Stimulated activated CD4-positive, alpha-beta T cell treated with anti-CD3 and anti-CD28 coated beads, Interleukin-1b, Interleukin-23, amount 100 ng/mL, for 24 hours (primary cell): Measurements from ENCODE around the gene LDLRAD3.

ENCODE experiments used
- DNase-seq, 4 experiments: peaks; one replicate each; pipeline ENCODE4 v3.0.0-alpha.2; 2020; ENCODE audit warnings: low read depth in 4 of 4, low spot score in 1 of 4

The LDLRAD3 gene

DNA sequence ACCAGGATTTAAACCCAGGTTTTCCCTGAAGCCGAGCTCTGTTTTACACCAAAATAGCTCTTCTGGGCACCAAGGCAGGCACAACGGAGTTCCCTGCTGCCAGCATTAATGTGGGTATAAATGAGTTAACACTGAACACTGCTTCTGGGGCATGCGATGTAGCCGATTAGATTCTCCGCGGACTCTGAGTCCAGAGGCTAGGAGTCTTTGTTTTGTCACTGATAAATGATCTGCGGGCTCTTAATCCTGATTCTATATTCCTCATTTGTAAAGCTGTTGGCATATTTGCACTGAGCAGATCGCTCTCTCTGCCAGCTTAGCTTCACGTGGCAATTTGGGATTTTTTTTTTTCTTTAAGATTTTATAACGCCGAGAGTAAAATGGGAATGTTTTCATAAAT is 16.8 kb upstream of the LDLRAD3 start:
- DNase-seq = no peak

DNA sequence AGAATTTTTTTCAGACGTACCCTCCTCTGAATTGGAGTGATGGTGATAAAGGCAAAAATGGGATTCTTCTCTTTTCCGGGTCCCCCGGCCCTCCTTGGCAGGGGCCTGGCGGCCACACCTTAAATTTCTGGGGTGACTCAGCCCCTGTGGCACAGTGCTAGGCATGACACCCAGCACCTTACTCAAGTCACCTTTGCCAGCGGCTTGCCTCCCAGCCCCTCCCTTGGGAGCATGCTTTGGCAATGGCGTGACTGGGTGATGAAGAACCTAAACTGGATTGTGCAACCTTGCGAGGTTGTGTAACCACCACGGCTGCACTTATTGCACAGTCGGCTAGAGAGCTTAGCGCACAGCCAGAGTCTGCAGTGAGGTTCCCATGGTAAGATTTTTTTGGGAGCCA is 16.2 kb upstream of the LDLRAD3 start:
- no peak for DNase-seq

DNA sequence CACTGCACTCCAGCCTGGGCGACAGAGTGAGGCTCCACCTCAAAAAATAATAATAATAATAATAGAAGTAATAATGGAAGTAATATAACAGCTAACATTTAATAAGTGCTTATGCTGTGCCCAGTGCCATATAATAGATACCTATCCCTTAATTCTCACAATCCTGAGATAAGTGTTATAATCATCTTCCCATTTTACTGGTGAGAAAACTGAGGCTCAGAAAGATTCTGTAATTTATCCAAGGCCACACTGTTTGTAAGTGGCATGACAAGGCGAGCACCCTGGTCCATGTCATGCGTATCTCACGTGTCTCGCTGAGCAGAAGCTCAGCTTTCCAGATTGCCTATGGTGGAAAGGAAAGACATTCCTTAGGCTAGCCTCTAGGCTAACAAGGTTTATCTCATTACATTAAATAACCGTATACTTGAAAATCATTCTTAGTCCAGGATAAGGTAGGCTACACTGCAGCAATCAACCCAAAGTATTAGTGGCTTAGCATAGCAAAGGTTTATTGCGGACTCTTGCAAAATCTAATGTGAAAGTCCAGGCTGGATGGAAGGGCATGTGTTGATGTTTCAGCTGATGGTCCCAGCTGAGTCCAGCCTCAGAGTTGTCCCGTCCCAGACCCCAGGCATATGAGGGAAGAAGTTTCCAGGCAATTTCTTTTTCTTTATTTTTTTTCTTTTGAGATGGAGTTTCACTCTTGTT is 15.0 kb upstream of the LDLRAD3 start:
- no peak for DNase-seq

DNA sequence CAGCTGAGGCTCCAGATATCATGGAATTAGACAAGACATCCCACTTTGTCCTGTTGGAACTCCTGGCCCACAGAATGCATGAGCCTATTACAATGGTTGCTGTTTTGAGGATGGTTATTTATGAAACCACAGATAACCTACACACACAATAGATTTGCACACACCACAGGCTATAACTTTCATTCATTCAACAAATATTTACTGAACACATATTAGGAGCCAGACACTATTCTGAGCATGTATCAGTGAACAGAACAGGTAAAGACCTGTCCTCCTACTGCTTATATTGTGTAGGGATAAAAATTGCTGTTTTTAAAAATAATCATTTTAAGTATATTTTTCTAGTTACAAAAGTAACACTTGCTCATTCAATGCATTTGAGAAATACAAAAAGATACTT is 13.4 kb upstream of the LDLRAD3 start:
- DNase-seq = no peak

DNA sequence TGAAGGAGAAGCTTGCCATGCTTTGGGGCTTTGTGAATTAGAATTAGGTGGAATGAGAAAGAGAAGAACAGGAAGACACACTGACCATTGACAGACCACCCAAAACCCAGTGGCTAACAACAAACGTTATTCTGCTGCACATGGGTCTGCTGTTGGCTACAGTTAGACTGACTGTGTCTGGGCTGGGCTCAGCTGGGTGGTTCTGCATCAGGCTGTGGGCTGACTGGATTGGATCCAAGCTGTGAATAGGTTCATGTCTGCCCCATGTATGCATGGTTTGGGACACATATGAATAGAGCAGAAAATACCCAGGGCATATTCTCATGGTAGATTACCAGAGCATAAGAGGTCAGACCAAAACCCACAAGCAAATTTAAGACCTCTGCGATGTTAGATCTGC is 11.7 kb upstream of the LDLRAD3 start:
- no peak for DNase-seq

DNA sequence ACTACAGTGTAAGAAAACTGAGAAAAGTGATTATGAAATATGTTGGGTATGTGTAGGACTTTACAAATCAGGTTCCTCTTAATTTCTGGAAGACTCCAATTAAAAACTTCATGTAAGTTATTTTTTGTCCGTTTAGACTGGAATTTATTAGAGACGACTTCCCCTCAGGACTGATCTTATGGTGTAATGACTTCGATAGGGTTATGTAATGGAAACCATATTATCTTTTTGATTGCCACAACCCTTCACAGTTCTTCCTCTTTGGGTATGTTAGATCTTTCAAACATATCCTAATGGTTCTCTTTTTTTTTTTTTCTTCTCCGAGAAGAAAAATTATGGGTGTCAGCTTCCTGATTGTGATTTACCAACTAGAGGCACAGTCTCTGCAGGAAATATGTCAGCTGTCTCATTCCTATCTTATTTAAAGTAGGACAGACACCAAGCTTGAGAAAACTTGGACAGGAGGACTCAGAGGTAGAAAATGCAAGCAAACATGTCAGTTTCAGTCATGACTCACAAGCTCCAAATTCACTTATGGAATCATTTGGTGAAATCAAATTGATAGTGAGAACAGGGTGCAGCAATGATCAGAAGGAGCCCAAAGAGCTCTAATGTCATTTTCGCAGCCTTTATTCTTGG is 11.1 kb upstream of the LDLRAD3 start:
- DNase-seq = no peak

DNA sequence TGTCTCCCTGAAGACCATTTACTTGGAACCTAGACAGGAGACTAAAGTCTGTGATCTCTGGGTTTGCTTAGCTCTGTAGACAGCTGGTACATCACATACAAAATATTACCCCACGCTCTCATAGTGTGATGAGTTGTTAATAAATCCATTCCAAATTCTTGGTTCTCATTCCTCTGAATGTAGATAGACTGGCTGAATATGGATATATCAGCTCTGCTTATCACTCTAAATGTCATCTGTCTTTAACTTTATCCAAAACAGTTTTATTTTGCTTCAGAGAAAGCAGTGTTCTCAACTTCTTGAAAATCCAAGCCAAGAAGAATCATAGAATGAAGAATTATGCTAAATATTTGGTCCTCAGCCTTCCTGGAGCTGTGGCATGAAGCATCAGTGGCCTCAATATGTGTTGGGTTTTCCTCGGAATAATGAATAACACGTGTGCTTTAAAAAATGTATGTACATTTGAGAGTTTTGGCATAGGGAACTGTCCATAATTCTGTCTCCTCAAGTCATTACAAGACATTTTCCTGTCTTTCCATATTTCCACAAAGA is 10.5 kb upstream of the LDLRAD3 start:
- DNase-seq = no peak

DNA sequence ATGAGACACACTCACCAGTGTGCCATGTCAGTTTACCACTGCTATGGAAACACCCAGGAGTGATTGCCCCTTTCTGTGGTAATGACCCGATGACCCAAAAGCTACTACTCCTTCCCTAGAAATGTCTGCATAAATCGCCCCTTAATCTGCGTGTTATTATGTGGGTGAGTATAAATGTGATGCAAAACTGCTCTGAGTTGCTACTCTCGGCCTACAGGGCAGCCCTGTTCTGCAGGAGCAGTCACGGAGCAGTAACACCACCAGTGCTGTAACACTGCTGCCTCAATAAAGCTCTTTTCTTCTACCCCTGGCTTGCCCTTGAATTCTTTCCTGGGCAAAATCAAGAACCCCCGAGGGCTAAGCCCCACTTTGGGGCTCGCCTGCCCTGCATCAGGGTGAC is 9.6 kb upstream of the LDLRAD3 start:
- no peak for DNase-seq

DNA sequence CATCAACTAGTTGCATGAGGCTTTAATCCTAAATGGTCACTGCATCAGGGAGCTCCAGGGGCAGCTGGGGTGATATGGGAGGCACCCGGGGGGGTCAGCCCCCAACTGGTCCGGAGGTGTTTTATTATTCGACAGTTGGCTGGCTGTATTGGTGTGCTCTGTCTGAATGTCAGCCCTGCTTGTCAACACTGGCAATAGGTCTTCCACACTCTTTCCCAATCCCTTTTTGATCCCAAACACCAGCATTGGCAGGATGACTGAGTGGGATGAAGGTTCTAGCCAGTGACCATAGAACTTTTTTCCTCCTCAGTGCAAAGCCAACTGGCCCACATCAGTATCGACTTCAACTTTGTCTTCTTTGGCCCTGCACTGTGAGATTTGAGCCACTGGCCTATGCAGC is 8.9 kb upstream of the LDLRAD3 start:
- no peak for DNase-seq

DNA sequence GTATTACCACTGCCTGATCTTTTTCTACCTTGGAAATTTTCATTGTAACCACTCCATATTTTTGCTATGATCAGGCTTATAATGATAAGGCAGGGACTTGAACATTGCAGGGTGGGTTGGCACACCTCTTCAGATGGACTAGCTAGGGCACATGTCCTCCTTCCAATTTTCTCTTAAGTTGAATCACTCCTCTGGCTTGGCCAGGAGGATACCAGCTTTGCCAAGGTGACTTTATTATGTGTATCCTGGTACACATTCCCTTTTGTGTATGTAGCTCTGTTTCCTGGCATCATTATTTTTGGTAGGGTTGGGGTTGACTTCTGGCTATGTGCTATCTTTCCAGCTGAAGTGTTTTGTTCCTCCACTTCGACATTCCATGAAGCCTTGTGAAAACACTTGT is 8.5 kb upstream of the LDLRAD3 start:
- DNase-seq = no peak

DNA sequence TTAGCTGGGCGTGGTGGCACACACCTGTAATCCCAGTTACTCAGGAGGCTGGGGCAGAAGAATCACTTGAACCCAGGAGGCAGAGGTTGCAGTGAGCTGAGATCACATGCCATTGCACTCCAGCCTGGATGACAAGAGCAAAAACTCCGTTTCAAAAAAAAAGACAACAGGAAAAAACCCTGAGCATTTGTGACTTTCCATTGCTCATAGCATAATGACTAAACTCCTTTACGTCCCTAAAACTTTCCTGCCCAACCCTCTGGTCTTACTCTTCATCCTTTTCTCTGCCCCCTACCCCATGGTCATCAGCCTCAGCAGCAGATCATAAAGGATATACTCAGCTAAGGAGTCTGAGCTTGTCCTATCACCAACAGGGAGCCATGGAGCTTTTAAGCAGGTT is 6.8 kb upstream of the LDLRAD3 start:
- DNase-seq = no peak

DNA sequence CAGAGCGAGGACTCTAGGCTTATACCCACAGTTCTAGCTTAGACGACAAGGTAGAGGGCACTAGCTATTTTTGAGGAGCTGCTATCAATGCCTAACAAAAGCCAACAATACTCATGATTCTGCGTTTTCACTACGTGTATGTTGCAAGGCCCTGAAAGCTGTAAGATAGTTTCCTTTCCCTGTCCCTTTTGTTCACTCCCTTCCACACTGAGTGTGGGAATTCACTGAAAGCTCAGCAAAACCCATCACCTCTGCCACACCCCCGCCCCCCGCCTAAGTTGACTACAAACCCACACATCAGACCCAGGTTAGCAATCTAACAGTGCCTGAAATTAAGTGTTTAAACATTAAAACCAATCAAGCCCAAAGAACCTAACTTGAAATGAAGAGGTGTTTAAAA is 6.2 kb upstream of the LDLRAD3 start:
- no peak for DNase-seq

DNA sequence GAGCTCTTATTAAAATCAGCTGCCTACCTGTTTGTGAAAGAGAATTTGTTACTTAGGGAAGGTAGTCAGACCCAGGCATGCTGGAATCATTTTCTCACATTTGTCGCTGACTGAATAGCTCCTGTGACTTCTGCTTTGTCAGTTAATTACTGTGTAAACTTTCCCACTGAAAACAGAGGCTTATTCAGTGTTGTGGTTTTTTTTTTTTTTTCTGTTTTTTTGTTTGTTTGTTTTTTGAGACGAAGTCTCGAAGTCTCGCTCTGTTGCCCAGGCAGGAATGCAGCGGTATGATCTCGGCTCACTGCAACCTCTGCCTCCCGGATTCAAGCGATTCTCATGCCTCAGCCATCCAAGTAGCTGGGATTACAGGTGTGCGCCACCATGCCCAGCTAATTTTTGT is 5.6 kb upstream of the LDLRAD3 start:
- no peak for DNase-seq

DNA sequence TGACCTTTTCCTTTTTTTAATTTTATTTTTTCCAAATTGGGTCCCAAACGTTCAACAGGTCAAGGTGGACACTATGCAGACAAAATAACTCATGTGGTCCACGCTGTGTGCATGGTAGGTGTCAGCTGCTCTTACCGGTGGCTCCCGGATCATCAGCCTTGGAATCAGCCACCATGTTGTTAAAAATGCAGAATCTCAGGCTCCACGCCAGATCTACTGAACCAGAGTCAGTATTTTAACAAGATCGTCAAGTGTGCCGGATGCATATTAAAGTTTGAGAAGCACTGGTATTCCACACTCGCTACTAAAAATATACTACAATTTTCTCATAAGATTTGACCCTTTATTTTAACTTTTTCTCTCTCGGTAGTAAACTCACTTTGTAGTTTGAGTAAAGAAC is 553 bp upstream of the LDLRAD3 start:
- no peak for DNase-seq

DNA sequence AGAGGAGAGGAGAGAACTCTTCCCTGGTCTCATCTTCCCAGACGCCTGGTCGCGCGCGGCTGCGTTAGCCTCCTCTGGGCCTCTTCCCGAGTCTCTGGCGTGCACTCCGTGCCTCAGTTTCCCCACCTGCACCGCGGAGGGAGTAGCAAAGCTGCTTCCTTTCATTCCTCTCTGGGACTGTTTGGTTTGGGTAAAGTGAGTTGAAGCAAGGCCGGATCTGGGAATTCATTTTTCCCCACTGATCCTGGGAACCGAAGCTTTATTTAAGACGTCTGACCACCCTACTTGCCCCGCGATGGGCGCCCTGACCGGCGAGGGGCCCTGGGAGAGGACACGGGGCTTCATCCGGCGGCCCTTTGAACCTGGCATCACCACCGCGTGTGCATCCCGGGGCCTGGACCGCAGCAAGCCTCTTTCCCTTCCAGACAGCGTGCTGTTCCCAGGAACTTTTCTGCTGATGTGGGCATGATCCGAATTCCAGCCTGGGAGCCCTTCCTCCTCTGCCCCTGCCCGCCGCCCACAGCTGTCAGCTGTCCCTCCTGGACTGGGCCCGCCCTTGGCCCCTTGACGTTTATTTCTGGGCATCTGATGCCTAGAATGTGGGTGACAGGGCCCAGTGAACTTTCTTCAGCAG is 758 bp downstream of the LDLRAD3 start:
- no peak for DNase-seq

DNA sequence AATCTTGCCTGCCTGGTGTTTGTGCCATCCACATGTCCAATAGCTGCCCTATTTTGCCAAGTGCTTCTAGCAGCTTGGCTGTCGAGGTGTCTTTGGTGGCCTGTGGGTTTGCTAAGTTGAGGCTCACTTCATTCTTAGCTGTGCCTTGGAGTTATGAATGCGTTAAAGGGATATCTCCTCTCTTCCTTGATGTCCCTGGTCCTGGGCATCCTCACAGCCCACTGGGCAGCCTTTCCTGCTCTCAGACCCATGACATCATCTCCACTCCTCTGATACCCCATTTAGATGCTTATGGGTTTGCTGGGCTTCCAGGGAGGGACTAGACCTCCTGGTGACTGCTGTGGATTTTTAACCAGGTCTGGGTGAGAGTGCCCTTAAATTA is 1.3 kb downstream of the LDLRAD3 start:
- no peak for DNase-seq

DNA sequence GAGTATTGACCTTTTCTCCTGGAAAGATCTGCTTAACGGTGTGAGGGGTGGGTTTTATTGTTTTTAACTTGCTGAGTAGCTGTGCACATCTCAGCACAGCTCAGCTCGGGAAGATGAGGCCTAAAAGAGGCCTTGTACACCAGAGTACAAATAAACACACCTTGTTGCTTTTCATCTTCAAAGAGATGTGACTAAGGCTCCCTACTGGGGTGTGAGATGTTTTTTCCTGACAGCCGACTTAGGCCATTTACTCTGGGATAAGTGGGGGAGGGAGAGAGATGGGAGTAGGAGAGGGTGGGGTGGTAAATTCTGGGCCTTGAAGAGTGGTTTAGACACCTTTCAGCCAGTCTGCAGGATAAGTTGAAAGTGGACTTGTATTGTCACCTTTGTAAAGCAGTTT is 2.9 kb downstream of the LDLRAD3 start:
- DNase-seq = no peak

DNA sequence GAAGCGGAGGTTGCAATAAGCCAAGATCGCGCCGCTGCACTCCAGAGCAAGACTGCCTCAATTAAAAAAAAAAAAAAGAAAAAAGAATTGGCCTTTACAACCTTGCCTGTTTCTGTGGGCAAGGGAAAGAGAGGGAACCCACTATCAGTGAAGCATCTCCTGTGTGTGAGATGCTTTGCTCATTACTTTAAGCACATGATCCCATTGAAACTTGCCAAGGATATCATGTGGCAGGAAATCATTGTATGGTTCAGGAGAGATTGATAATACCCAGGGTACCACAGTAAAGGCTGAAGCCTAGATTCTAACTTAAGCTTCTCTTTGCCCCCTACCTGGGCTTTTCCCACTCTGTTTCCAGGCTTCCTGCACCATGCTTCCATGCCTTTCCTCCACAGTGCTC is 3.6 kb downstream of the LDLRAD3 start:
- no peak for DNase-seq

DNA sequence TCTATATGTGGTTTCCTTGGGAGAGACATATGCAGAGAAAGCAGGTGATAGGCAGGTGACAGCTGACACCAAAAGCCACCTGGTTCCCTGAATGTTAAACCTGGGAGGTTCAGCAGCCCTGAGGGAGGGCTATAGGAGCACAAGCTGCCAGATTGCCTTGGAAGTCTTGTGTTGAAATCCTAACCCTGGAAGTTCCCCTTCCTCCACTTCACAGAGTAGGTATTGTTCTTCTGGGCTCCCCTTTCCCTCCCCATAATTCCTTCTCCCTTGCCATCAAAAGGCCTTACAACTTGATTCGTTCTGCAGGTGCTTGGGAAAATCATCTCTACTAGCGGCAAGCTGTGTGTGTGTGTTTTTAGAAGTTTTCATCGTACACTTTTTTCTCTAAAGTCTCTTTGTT is 5.4 kb downstream of the LDLRAD3 start:
- no peak for DNase-seq

DNA sequence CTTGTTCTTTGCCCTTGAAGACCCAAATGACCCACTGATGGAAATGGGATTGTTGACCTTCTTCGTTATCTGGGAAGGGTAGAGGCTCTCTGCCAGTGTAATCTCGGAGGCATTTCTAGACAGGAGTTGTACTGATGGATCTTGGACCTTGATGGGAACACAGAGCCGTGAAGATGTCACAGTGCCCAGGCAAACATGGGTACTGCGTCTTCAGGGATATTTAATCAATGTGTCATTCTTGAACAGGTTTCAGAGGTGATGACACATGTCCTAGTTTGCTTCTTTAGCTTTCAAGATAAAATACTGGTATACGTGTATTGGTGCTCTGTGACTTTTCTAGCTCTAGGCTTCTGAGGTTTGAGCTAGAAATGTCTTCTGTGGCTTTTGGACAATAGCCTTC is 6.2 kb downstream of the LDLRAD3 start:
- no peak for DNase-seq

DNA sequence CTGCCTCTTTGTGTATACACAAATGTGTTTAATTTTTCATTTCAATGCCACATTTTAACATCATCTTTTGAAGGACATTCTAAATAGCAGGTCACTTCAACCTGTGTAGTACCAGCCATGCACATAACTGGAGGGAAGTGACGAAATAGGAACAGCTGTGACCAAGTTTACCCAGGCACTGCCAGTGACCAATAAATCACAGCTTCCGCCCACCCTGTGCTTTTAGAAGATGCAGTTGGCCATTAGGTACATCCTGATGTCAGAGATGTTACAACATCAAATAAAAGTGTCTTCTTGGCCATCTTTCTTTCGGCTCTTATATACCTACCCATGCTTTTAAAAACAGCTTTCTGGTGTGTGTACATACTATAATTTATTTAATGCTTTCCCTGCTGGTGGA is 7.8 kb downstream of the LDLRAD3 start:
- no peak for DNase-seq

DNA sequence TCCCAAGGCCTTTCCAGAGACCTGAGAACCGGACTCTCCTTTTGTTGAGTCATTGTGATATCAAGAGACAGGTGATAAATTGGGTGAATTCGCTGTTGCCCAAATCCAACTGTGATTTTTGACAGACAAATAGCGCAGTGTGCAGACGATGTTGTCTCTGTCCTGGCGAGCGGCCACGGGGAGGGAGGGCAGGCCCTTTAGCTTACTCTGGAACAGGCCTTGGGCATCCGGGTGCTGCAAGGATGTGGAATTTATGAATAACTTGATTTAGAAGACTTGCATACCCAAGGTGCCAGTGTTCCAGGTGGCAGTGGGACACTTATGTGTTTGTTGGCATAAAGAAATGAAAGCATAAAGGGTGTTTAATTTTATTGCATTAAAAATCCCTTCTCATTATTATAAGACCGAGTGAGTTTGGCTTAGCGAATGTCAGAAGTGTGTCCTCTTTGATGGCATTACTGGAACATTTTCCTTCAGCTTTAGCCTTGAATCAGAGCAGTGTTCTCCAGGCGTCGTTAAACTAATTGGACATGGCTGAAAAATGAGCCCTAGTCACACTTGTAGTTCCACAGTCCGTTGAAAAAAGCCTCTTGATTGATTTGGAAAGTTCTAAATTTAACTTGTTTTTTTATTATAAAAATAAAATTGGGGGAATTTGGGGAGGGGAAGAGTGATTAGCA is 9.4 kb downstream of the LDLRAD3 start:
- DNase-seq = no peak
